HG02678 (cell line): ENCODE data around the gene TPRA1.

ENCODE experiments used
- ATAC-seq: cut with Tn5 transposase; IDR thresholded peaks from one replicate; pipeline ENCODE4 v1.9.1; 2021; ENCODE audit warnings: mild to moderate bottlenecking, moderate library complexity; ENCODE audit not compliant: unreplicated experiment

The TPRA1 gene

GRCh38 chr3:127593178-127593577 lies 2.6 kb upstream of the TPRA1 start:
- no peak for ATAC-seq

GRCh38 chr3:127590282-127590592 lies 296 bp downstream of the TPRA1 start:
- peak; percentile 25 for ATAC-seq

GRCh38 chr3:127589600-127590281 lies 792 bp downstream of the TPRA1 start:
- peak; percentile 1 for ATAC-seq

DNA sequence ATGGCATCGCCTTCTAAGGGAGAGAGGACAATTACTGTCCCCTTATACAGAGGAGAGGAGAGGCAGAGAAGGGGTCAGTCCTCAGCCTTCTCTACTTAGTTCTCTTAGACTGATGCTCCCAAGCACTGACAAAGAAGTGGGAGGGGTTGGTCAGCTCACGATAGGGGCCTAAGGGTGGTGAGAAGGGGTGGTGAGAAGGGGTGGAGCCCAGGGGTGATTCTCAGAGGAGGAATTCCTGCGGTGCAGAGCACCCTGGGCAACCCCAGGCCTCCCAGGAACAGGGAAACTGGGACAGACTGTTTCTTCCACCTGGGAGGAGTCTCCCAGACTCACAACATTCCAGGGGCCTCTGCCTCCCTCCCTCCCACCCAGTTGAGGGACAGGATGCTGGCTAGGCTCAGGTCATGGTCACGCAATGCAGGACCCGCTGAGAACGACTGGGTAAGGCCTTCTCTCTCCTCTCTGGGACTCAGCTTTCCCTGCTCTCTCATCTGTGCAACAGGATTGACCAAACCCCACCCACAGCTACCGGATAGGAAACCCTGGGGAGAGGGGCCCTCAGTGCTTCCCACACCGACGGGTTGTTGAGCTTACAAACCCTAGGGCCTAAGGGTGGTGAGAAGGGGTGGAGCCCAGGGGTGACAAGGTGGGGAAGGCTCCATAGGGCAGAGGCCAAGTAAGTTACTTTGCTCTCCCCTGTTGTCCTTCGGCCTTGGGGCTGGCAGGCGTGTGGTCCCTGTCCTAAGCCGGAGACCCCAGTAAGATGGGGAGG lies 1.5 kb downstream of the TPRA1 start:
- ATAC-seq, result no peak

- ATAC-seq, result no peak
Measured at GRCh38 chr3:127587876-127588275, 2.7 kb downstream of the TPRA1 start.

- ATAC-seq, result no peak
Measured at GRCh38 chr3:127585813-127586413, 4.6 kb downstream of the TPRA1 start.

GRCh38 chr3:127585163-127585812 lies 5.2 kb downstream of the TPRA1 start:
- no peak for ATAC-seq

GRCh38 chr3:127584734-127585133 lies 5.8 kb downstream of the TPRA1 start:
- no peak for ATAC-seq

GRCh38 chr3:127580327-127581060 lies 10.0 kb downstream of the TPRA1 start:
- ATAC-seq, result no peak

- ATAC-seq, result no peak
Measured at GRCh38 chr3:127578802-127579201, 11.7 kb downstream of the TPRA1 start.

GRCh38 chr3:127578168-127578567 lies 12.4 kb downstream of the TPRA1 start:
- ATAC-seq, result no peak

GRCh38 chr3:127577448-127577847 lies 13.1 kb downstream of the TPRA1 start:
- ATAC-seq, result no peak

DNA sequence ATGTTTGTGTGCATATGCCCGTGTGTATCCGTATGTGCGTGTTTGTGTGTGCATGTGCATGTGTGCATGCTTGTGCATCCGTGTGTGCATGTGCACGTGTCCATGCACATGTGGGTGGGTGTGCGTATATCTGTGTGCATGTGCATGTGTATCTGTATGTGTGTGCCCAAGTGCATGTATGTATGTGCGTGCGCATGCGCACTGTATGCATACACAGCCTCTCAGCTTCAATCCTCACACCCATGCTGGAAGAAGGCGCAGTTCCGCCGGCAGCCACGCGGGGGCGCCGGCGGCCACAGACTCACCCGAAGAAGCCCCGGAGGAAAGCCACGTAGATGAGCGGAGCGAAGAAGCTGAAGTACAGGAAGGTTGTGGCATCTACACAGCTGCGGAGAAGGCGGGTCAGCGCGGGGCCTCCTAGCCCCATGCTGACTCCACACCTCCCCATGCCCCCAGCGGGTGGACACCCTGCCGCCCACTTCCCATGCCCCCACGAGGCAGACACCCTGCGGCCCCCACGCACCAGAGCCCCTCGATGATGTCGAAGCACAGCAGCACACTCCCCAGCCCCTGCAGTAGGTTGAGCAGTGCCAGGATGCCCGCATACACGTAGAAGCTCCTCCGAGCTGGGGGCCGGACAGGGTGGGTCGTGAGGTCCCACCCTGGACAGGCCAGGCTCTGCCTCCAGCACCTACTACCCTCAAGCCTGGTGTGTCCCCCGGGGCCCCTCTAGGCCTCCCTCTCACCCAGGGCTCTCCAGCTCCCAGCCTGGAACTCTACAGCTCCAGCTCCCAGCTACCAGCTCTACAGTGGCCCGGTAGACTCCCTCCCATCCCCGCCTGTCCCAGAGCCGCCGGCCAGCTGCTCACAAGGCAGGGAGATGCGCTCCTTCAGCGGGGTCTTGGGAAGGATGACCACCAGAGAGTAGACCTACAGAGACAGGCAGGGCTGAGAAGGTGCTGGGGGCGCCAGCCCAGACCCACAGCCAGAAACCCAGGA lies 15.4 kb downstream of the TPRA1 start:
- ATAC-seq, result peak; percentile 90

- ATAC-seq, result no peak
Measured at GRCh38 chr3:127573912-127574311, 16.6 kb downstream of the TPRA1 start.

- ATAC-seq, result no peak
Measured at GRCh38 chr3:127573401-127573800, 17.1 kb downstream of the TPRA1 start.

DNA sequence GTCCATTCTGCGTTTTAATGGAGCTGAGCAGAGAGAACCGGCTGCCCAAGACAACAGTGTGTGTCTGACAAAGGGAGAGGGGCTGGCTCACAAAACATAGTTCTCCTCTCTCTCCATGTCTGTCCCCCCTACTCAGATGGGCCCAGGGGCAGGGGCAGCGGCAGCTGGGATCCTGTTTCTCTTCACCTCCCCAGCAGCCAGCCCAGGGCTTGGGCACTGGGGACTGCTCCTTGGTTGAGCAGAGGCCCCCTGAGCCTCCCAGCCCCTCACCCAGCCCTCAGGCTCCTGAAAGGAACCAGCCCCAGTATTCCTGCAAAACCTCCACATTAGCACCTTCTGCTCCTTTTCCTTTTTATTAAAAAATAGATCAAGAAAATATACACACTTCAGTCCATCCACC lies 17.8 kb downstream of the TPRA1 start:
- no peak for ATAC-seq

GRCh38 chr3:127572186-127572585 lies 18.3 kb downstream of the TPRA1 start:
- ATAC-seq, result no peak

- no peak for ATAC-seq
Measured at GRCh38 chr3:127570520-127570919, 20.0 kb downstream of the TPRA1 start.

- no peak for ATAC-seq
Measured at GRCh38 chr3:127569160-127569559, 21.4 kb downstream of the TPRA1 start.

GRCh38 chr3:127568586-127568985 lies 21.9 kb downstream of the TPRA1 start:
- ATAC-seq, result no peak
